Measurements from ENCODE around the gene OR52H1. TPM values are rescaled to one million over a fixed set of nuclear protein-coding genes. Genes with fewer than 3 reads are reported as not detected.

The OR52H1 gene
- total RNA-seq, 4 donors from 2014 or later: 0.79 TPM; not detected in 3

- no peak for DNase-seq
- H3K36me3 ChIP-seq: no peaks in the 10 kb centered on the region
- in situ Hi-C loops (cut with MboI; ENCODE audit: low pct_ligation_motif_present in 1 of 4, low pct_unique_long_range_greater_than_20kb in 1 of 4, low sequenced_read_pairs in 3 of 4) (no loop called here), intact Hi-C loops (cut with DNase I; ENCODE audit: low total_unique reads) (no loop called here)
- peaks cover 0 to 3% of the 10 kb centered on the region in 2 donors for H3K9me3 ChIP-seq
- H3K4me1 ChIP-seq: no peaks in the 10 kb centered on the region
- no peak overlapping the region for H3K4me3 ChIP-seq
- no peaks in the 10 kb centered on the region for H3K27me3 ChIP-seq
- H3K27ac ChIP-seq: no peak overlapping the region
- TF ChIP-seq POLR2A (IDR thresholded peaks at IDR 0.05) (no peak), EP300 (IDR thresholded peaks at IDR 0.05; ENCODE audit: low read depth) (no peak), POLR2AphosphoS5 (IDR thresholded peaks at IDR 0.05) (no peak), CTCF (IDR thresholded peaks at IDR 0.05) (no peak)
These were observed 11.9 kb downstream of the OR52H1 start for GRCh38 chr11:5536482-5536881.

- peaks cover 0 to 3% of the 10 kb centered on the region in 2 donors for H3K9me3 ChIP-seq
- in situ Hi-C loops (cut with MboI; ENCODE audit: low pct_ligation_motif_present in 1 of 4, low pct_unique_long_range_greater_than_20kb in 1 of 4, low sequenced_read_pairs in 3 of 4) (no loop called here), intact Hi-C loops (cut with DNase I; ENCODE audit: low total_unique reads) (no loop called here)
- H3K4me3 ChIP-seq: no peak overlapping the region
- no peak for DNase-seq
- no peaks in the 10 kb centered on the region for H3K27me3 ChIP-seq
- TF ChIP-seq EP300 (IDR thresholded peaks at IDR 0.05; ENCODE audit: low read depth): no peak
- no peak for TF ChIP-seq POLR2AphosphoS5 (IDR thresholded peaks at IDR 0.05)
- TF ChIP-seq POLR2A (IDR thresholded peaks at IDR 0.05): no peak
- TF ChIP-seq CTCF (IDR thresholded peaks at IDR 0.05): no peak
- no peaks in the 10 kb centered on the region for H3K36me3 ChIP-seq
- WGBS, 2 donors (ENCODE audit: low coverage in 1 of 2): 58 to 63% methylated on average over 1 of the region's 1 CpG
- no peaks in the 10 kb centered on the region for H3K4me1 ChIP-seq
- H3K27ac ChIP-seq: no peak overlapping the region
These were observed 14.3 kb downstream of the OR52H1 start for GRCh38 chr11:5534046-5534445.

- H3K4me1 ChIP-seq: no peaks in the 10 kb centered on the region
- H3K4me3 ChIP-seq: no peak overlapping the region
- H3K36me3 ChIP-seq: no peaks in the 10 kb centered on the region
- DNase-seq: no peak
- no peak for TF ChIP-seq CTCF (IDR thresholded peaks at IDR 0.05)
- TF ChIP-seq EP300 (IDR thresholded peaks at IDR 0.05; ENCODE audit: low read depth): no peak
- no peak for TF ChIP-seq POLR2AphosphoS5 (IDR thresholded peaks at IDR 0.05)
- no peak for TF ChIP-seq POLR2A (IDR thresholded peaks at IDR 0.05)
- H3K27me3 ChIP-seq: no peaks in the 10 kb centered on the region
- in situ Hi-C loops (cut with MboI; ENCODE audit: low pct_ligation_motif_present in 1 of 4, low pct_unique_long_range_greater_than_20kb in 1 of 4, low sequenced_read_pairs in 3 of 4): no loop called here
- 72 to 94% methylated on average over 2 of the region's 2 CpGs for WGBS, 2 donors (ENCODE audit: low coverage in 1 of 2)
- H3K9me3 ChIP-seq: peaks cover 0 to under 1% of the 10 kb centered on the region in 2 donors
- no peak overlapping the region for H3K27ac ChIP-seq
- intact Hi-C loops (cut with DNase I; ENCODE audit: low total_unique reads): no loop called here
These were observed 17.1 kb downstream of the OR52H1 start for GRCh38 chr11:5531053-5531831.

GRCh38 chr11:5528495-5528894, 19.8 kb downstream of the OR52H1 start:
- 42% methylated on average over 1 of the region's 1 CpG; no CpG with 5 or more reads in 1 of the 2 donors for WGBS, 2 donors (ENCODE audit: low coverage in 1 of 2)
- Histone ChIP-seq H3K4me3 (no peak overlapping the region), H3K4me1 (no peaks in the 10 kb centered on the region), H3K36me3 (no peaks in the 10 kb centered on the region), H3K27ac (no peak overlapping the region), H3K9me3 (no peaks in the 10 kb centered on the region), H3K27me3 (no peaks in the 10 kb centered on the region)
- no peak for DNase-seq
- no peak for TF ChIP-seq CTCF (IDR thresholded peaks at IDR 0.05)
- no peak for TF ChIP-seq POLR2AphosphoS5 (IDR thresholded peaks at IDR 0.05)
- no peak for TF ChIP-seq EP300 (IDR thresholded peaks at IDR 0.05; ENCODE audit: low read depth)
- TF ChIP-seq POLR2A (IDR thresholded peaks at IDR 0.05): no peak
- in situ Hi-C loops (cut with MboI; ENCODE audit: low pct_ligation_motif_present in 1 of 4, low pct_unique_long_range_greater_than_20kb in 1 of 4, low sequenced_read_pairs in 3 of 4) (no loop called here), intact Hi-C loops (cut with DNase I; ENCODE audit: low total_unique reads) (no loop called here)
